Ramos (cell line): ENCODE data around the gene GMEB2.

Experiments
- in situ Hi-C: fragments of 300-500 bp; cut with MboI; formaldehyde crosslinking; loops from one replicate; pipeline ENCODE4 v1.14.3; 2022; ENCODE audit warnings: low sequenced_read_pairs; ENCODE audit not compliant: unreplicated experiment

Gene GMEB2

GRCh38 chr20:63592661-63593060 is 34.2 kb downstream of the GMEB2 start:
- in situ Hi-C loops, result no loop called here

GRCh38 chr20:63591786-63592355 is 35.0 kb downstream of the GMEB2 start:
- in situ Hi-C loops, result no loop called here

GRCh38 chr20:63591147-63591533 is 35.8 kb downstream of the GMEB2 start:
- in situ Hi-C loops, result no loop called here

GRCh38 chr20:63590218-63591146 is 36.4 kb downstream of the GMEB2 start:
- in situ Hi-C loops, result no loop called here

GRCh38 chr20:63589261-63590217 is 37.4 kb downstream of the GMEB2 start:
- in situ Hi-C loops, result no loop called here

- in situ Hi-C loops, result no loop called here
Measured at GRCh38 chr20:63588641-63589041, 38.3 kb downstream of the GMEB2 start.

- in situ Hi-C loops, result no loop called here
Measured at GRCh38 chr20:63587776-63588591, 38.9 kb downstream of the GMEB2 start.

GRCh38 chr20:63587256-63587655 is 39.6 kb downstream of the GMEB2 start:
- in situ Hi-C loops, result no loop called here

GRCh38 chr20:63586797-63587196 is 40.1 kb downstream of the GMEB2 start:
- in situ Hi-C loops, result no loop called here

GRCh38 chr20:63585616-63586565 is 41.0 kb downstream of the GMEB2 start:
- in situ Hi-C loops, result no loop called here

GRCh38 chr20:63582382-63583063 is 44.4 kb downstream of the GMEB2 start:
- in situ Hi-C loops, result no loop called here

- in situ Hi-C loops, result no loop called here
Measured at GRCh38 chr20:63580796-63581461, 46.0 kb downstream of the GMEB2 start.

GRCh38 chr20:63579017-63579694 is 47.7 kb downstream of the GMEB2 start:
- in situ Hi-C loops, result no loop called here

- in situ Hi-C loops, result no loop called here
Measured at GRCh38 chr20:63578224-63579016, 48.5 kb downstream of the GMEB2 start.

GRCh38 chr20:63577317-63577894 is 49.5 kb downstream of the GMEB2 start:
- in situ Hi-C loops, result no loop called here

- in situ Hi-C loops, result no loop called here
Measured at GRCh38 chr20:63576311-63576710, 50.6 kb downstream of the GMEB2 start.
